H9 (cell line): ENCODE results near the gene ATP5PB. TPM values are rescaled to one million over a fixed set of nuclear protein-coding genes. Genes with fewer than 3 reads are reported as not detected.

ENCODE experiments used
- DNase-seq: peaks from one replicate; pipeline ENCODE4 v3.0.0-alpha.2; 2017
- H2AFZ ChIP-seq: one replicate; pipeline ENCODE4 v1.6.1; 2013; ENCODE audit warnings: mild to moderate bottlenecking, low read length, control low read depth, moderate library complexity
- H2AK5ac ChIP-seq: 2 replicates; pipeline ENCODE4 v1.6.1; 2013; ENCODE audit warnings: low read length, control low read depth, mixed read lengths; ENCODE audit not compliant: insufficient read length
- H2BK120ac ChIP-seq: one replicate; pipeline ENCODE4 v1.6.1; 2013; ENCODE audit warnings: low read depth, mild to moderate bottlenecking, low read length, control low read depth, inconsistent platforms; ENCODE audit not compliant: poor library complexity, severe bottlenecking
- H2BK12ac ChIP-seq: 2 replicates; pipeline ENCODE4 v1.6.1; 2013; ENCODE audit warnings: low read length, control low read depth, mixed read lengths, low read depth; ENCODE audit not compliant: insufficient read length
- H2BK15ac ChIP-seq: 2 replicates; pipeline ENCODE4 v1.6.1; 2013; ENCODE audit warnings: low read depth, low read length, control low read depth
- H2BK20ac ChIP-seq: one replicate; pipeline ENCODE4 v1.6.1; 2013; ENCODE audit warnings: low read depth, mild to moderate bottlenecking, low read length, control low read depth, inconsistent platforms; ENCODE audit not compliant: poor library complexity, severe bottlenecking
- H2BK5ac ChIP-seq: 2 replicates; pipeline ENCODE4 v1.6.1; 2013; ENCODE audit warnings: low read length, control low read depth, mixed read lengths; ENCODE audit not compliant: insufficient read length
- H3K14ac ChIP-seq: 2 replicates; pipeline ENCODE4 v1.6.1; 2013; ENCODE audit warnings: low read length, control low read depth; ENCODE audit not compliant: insufficient read depth
- H3K18ac ChIP-seq: 2 replicates; pipeline ENCODE4 v1.6.1; 2013; ENCODE audit warnings: low read depth, mild to moderate bottlenecking, mixed read lengths, low read length, control low read depth; ENCODE audit not compliant: insufficient read length
- H3K23ac ChIP-seq: 2 replicates; pipeline ENCODE4 v1.6.1; 2013; ENCODE audit warnings: low read length, control low read depth, mixed read lengths, low read depth; ENCODE audit not compliant: insufficient read length
- H3K23me2 ChIP-seq: 2 replicates; pipeline ENCODE4 v1.6.1; 2013; ENCODE audit warnings: low read depth, mild to moderate bottlenecking, mixed read lengths, low read length, control low read depth; ENCODE audit not compliant: insufficient read length, poor library complexity, severe bottlenecking
- H3K27ac ChIP-seq: 2 replicates; pipeline ENCODE4 v1.5.1; 2013; ENCODE audit warnings: low read length, control low read depth, mixed read lengths, low read depth; ENCODE audit not compliant: insufficient read length
- H3K27me3 ChIP-seq: 2 replicates; pipeline ENCODE4 v1.6.1; 2013; ENCODE audit warnings: low read length, control low read depth, inconsistent platforms; ENCODE audit not compliant: insufficient read depth
- H3K4ac ChIP-seq: 2 replicates; pipeline ENCODE4 v1.6.1; 2013; ENCODE audit warnings: low read depth, mild to moderate bottlenecking, control low read depth, inconsistent platforms, low read length, moderate library complexity
- H3K4me1 ChIP-seq: 2 replicates; pipeline ENCODE4 v1.6.1; 2013; ENCODE audit warnings: low read length, control low read depth, inconsistent platforms; ENCODE audit not compliant: insufficient read depth
- H3K4me2 ChIP-seq: 2 replicates; pipeline ENCODE4 v1.6.1; 2013; ENCODE audit warnings: low read length, control low read depth, mixed read lengths; ENCODE audit not compliant: insufficient read length, insufficient read depth
- H3K56ac ChIP-seq: 2 replicates; pipeline ENCODE4 v1.6.1; 2013; ENCODE audit warnings: low read depth, mild to moderate bottlenecking, mixed read lengths, low read length, control low read depth; ENCODE audit not compliant: insufficient read length
- H3K79me1 ChIP-seq: 2 replicates; pipeline ENCODE4 v1.6.1; 2013; ENCODE audit warnings: low read depth, mild to moderate bottlenecking, moderate library complexity, low read length, control low read depth, inconsistent platforms; ENCODE audit not compliant: insufficient read depth, poor library complexity, severe bottlenecking
- H3K79me2 ChIP-seq: 2 replicates; pipeline ENCODE4 v1.6.1; 2013; ENCODE audit warnings: low read length, control low read depth, inconsistent platforms; ENCODE audit not compliant: insufficient read depth
- H3K9ac ChIP-seq: 2 replicates; pipeline ENCODE4 v1.6.1; 2013; ENCODE audit warnings: low read length, control low read depth, mixed read lengths; ENCODE audit not compliant: insufficient read length; ENCODE audit errors: extremely low read depth
- H3K9me3 ChIP-seq: one replicate; pipeline ENCODE4 v1.6.1; 2013; ENCODE audit warnings: low read depth, low read length, inconsistent platforms; ENCODE audit not compliant: control insufficient read depth
- H3T11ph ChIP-seq: one replicate; pipeline ENCODE4 v1.6.1; 2013; ENCODE audit warnings: mild to moderate bottlenecking, low read length, control low read depth, inconsistent platforms
- H4K20me1 ChIP-seq: one replicate; pipeline ENCODE4 v1.6.1; 2013; ENCODE audit not compliant: control insufficient read depth, insufficient read length, insufficient read depth
- H4K5ac ChIP-seq: 2 replicates; pipeline ENCODE4 v1.6.1; 2013; ENCODE audit warnings: low read depth, mild to moderate bottlenecking, mixed read lengths, low read length, control low read depth; ENCODE audit not compliant: insufficient read length
- H4K8ac ChIP-seq: replicated peaks from 2 replicates; pipeline ENCODE4 v1.6.1; 2013; ENCODE audit warnings: low read length, control low read depth, mixed read lengths, low read depth; ENCODE audit not compliant: insufficient read length
- H4K91ac ChIP-seq: 2 replicates; pipeline ENCODE4 v1.6.1; 2013; ENCODE audit warnings: low read depth, mild to moderate bottlenecking, moderate library complexity, mixed read lengths, low read length, control low read depth; ENCODE audit not compliant: insufficient read length
- H3K27ac Mint-ChIP-seq, 3 experiments: 2 replicates in 2 of 3; 3 replicates in 1 of 3; pipeline ENCODE4 v1.8.0; 2020 to 2021; ENCODE audit warnings: mixed read lengths in 3 of 3, mild to moderate bottlenecking in 1 of 3, moderate library complexity in 1 of 3
- H3K27me3 Mint-ChIP-seq: 2 replicates; pipeline ENCODE4 v1.8.0; 2021; ENCODE audit warnings: low read depth, mild to moderate bottlenecking, moderate library complexity, mixed read lengths
- H3K36me3 Mint-ChIP-seq, 3 experiments: 2 replicates in 2 of 3; 3 replicates in 1 of 3; pipeline ENCODE4 v1.8.0; 2020 to 2021; ENCODE audit warnings: low read depth in 3 of 3, mixed read lengths in 3 of 3; ENCODE audit not compliant: insufficient read depth in 1 of 3
- H3K4me1 Mint-ChIP-seq, 2 experiments: 2 replicates each; pipeline ENCODE4 v1.8.0; 2020; ENCODE audit warnings: mixed read lengths in 2 of 2
- H3K4me3 Mint-ChIP-seq, 2 experiments: 2 replicates in 1 of 2; 3 replicates in 1 of 2; pipeline ENCODE4 v1.8.0; 2020 to 2021; ENCODE audit warnings: mild to moderate bottlenecking in 2 of 2, mixed read lengths in 2 of 2, moderate library complexity in 1 of 2
- H3K9me3 Mint-ChIP-seq, 2 experiments: 2 replicates in 1 of 2; 3 replicates in 1 of 2; pipeline ENCODE4 v1.8.0; 2020; ENCODE audit warnings: mild to moderate bottlenecking in 2 of 2, mixed read lengths in 2 of 2, moderate library complexity in 1 of 2
- WGBS: extraction: QIAGEN DNeasy Blood & Tissue Kit; methylation state at CpG from one replicate; pipeline ENCODE4 v1.1.7; 2013; ENCODE audit warnings: missing lambda C conversion rate, low lambda C conversion rate, mixed read lengths; ENCODE audit not compliant: insufficient read length; ENCODE audit errors: extremely low coverage; 5-methylcytosine and 5-hydroxymethylcytosine counted together
- total RNA-seq: library from RNA; stranded (reverse); gene quantifications from 2 replicates; pipeline ENCODE4 v1.2.1, GENCODE V29; 2021
- TF ChIP-seq, protein P1 (sequence below): fragments of 200-600 bp; sonication (generic); conservative IDR thresholded peaks from 3 replicates; pipeline ENCODE4 v1.8.0; 2021; ENCODE audit warnings: antibody characterized with exemption, mild to moderate bottlenecking

The ATP5PB gene
- total RNA-seq, 1 experiment from 2014 or later = 250 TPM

DNA sequence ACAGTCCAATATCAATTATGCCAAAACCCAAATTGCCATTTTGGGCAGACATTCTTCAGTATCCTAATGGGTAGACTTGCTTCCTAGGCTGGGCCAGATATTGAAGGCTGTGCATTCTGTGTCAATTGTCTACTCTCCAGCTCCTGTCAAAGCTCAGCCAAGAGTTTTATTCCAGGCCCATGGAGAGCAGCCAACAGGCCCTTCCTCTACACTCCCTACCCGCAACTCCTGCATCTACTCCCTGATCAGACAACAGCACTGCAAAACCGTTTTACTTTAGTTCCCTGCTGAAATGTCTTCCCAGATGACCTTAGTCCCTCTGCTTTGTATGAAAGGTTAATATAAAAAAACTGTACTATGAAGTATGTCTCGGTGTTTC, 60.7 kb downstream of the ATP5PB start:
- no peaks in the 10 kb centered on the region for H3K4me1 ChIP-seq
- no peaks in the 10 kb centered on the region for H3K27me3 ChIP-seq
- TF ChIP-seq, protein P1, sequence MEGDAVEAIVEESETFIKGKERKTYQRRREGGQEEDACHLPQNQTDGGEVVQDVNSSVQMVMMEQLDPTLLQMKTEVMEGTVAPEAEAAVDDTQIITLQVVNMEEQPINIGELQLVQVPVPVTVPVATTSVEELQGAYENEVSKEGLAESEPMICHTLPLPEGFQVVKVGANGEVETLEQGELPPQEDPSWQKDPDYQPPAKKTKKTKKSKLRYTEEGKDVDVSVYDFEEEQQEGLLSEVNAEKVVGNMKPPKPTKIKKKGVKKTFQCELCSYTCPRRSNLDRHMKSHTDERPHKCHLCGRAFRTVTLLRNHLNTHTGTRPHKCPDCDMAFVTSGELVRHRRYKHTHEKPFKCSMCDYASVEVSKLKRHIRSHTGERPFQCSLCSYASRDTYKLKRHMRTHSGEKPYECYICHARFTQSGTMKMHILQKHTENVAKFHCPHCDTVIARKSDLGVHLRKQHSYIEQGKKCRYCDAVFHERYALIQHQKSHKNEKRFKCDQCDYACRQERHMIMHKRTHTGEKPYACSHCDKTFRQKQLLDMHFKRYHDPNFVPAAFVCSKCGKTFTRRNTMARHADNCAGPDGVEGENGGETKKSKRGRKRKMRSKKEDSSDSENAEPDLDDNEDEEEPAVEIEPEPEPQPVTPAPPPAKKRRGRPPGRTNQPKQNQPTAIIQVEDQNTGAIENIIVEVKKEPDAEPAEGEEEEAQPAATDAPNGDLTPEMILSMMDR = no peak
- H3K9me3 ChIP-seq = no peaks in the 10 kb centered on the region
- no peak overlapping the region for H2BK5ac ChIP-seq
- H3K4me2 ChIP-seq = no peak overlapping the region
- H2BK15ac ChIP-seq = no peak overlapping the region
- WGBS = no CpG with 5 or more reads among the region's 3 CpGs
- H4K8ac ChIP-seq = no peak overlapping the region
- H4K20me1 ChIP-seq = no peaks in the 10 kb centered on the region
- no peak overlapping the region for H2BK12ac ChIP-seq
- no peak overlapping the region for H3K56ac ChIP-seq
- no peak overlapping the region for H4K5ac ChIP-seq
- no peak overlapping the region for H3K4ac ChIP-seq
- no peak overlapping the region for H3K23ac ChIP-seq
- no peak overlapping the region for H3K4me3 Mint-ChIP-seq
- H3T11ph ChIP-seq = no peak overlapping the region
- no peak overlapping the region for H3K18ac ChIP-seq
- H2BK120ac ChIP-seq = no peak overlapping the region
- H3K4me1 Mint-ChIP-seq = peaks cover 6 to 10% of the 10 kb centered on the region in 2 experiments
- H3K79me1 ChIP-seq = no peaks in the 10 kb centered on the region
- H3K9me3 Mint-ChIP-seq = no peaks in the 10 kb centered on the region
- no peak for DNase-seq
- H3K27me3 Mint-ChIP-seq = no peaks in the 10 kb centered on the region
- H3K14ac ChIP-seq = no peak overlapping the region
- H2AFZ ChIP-seq = no peak overlapping the region
- H3K79me2 ChIP-seq = no peaks in the 10 kb centered on the region
- H3K9ac ChIP-seq = no peak overlapping the region
- H4K91ac ChIP-seq = no peak overlapping the region
- H2BK20ac ChIP-seq = no peak overlapping the region
- H2AK5ac ChIP-seq = no peak overlapping the region
- H3K27ac ChIP-seq = no peak overlapping the region
- H3K23me2 ChIP-seq = no peaks in the 10 kb centered on the region
- no peak overlapping the region for H3K27ac Mint-ChIP-seq
- H3K36me3 Mint-ChIP-seq = no peaks in the 10 kb centered on the region
